IMR-90 (cell line): ENCODE results near the gene NDRG2. TPM values are rescaled to one million over a fixed set of nuclear protein-coding genes. Genes with fewer than 3 reads are reported as not detected.

Experiments
- ATAC-seq: fragments of 200-7000 bp; cut with Tn5 transposase; 2 replicates; pipeline ENCODE4 v1.9.1; 2020; ENCODE audit warnings: low read depth, mild to moderate bottlenecking, moderate library complexity
- BruUV-seq: library from RNA; stranded (reverse); fragments of 400-500 nt; replicated peaks from 2 replicates; lab custom pipeline; 2021; lab: Mats Ljungman, UMichigan
- CTCF ChIA-PET: fragments of 300-600 bp; formaldehyde crosslinking; extraction: SDS; loops from one replicate; lab custom pipeline; 2021; ENCODE audit warnings: antibody characterized with exemption; lab: Yijun Ruan, JAX
- POLR2A ChIA-PET: fragments of 300-600 bp; sonication (Branson Sonifier 250); formaldehyde crosslinking; loops from one replicate; lab custom pipeline; 2022; ENCODE audit warnings: antibody characterized with exemption; ENCODE audit not compliant: unreplicated experiment; lab: Charles Lee
- DNase-seq: peaks from one replicate; pipeline ENCODE4 v3.0.0; 2013
- H2AFZ ChIP-seq: replicated peaks from 2 replicates; pipeline ENCODE3; 2013; ENCODE audit warnings: low read length, mild to moderate bottlenecking; ENCODE audit not compliant: poor library complexity
- H2AK5ac ChIP-seq: 2 replicates; pipeline ENCODE4 v1.6.1; 2013; ENCODE audit warnings: low read depth, low read length, inconsistent platforms
- H2AK9ac ChIP-seq: replicated peaks from 2 replicates; pipeline ENCODE3; 2013; ENCODE audit warnings: mild to moderate bottlenecking, low read depth, low read length, moderate library complexity; ENCODE audit not compliant: poor library complexity
- H2BK120ac ChIP-seq: 2 replicates; pipeline ENCODE4 v1.6.1; 2013; ENCODE audit warnings: low read depth, low read length, inconsistent platforms
- H2BK15ac ChIP-seq: 3 replicates; pipeline ENCODE4 v1.6.1; 2013; ENCODE audit warnings: low read depth, low read length, inconsistent platforms
- H2BK20ac ChIP-seq: 2 replicates; pipeline ENCODE4 v1.6.1; 2013; ENCODE audit warnings: low read depth, mild to moderate bottlenecking, inconsistent platforms, low read length, moderate library complexity
- H2BK5ac ChIP-seq: 2 replicates; pipeline ENCODE4 v1.6.1; 2013; ENCODE audit warnings: mild to moderate bottlenecking, low read depth, low read length, inconsistent platforms; ENCODE audit not compliant: poor library complexity, severe bottlenecking
- H3K14ac ChIP-seq: replicated peaks from 2 replicates; pipeline ENCODE4 v1.6.1; 2013; ENCODE audit warnings: low read depth, low read length, inconsistent platforms
- H3K18ac ChIP-seq: 2 replicates; pipeline ENCODE4 v1.6.1; 2013; ENCODE audit warnings: low read depth, low read length, control low read depth
- H3K23ac ChIP-seq: 2 replicates; pipeline ENCODE4 v1.6.1; 2013; ENCODE audit warnings: low read depth, low read length, inconsistent platforms
- H3K27ac ChIP-seq: 2 replicates; pipeline ENCODE4 v1.5.1; 2013; ENCODE audit warnings: mild to moderate bottlenecking, control low read depth, low read length; ENCODE audit not compliant: insufficient read depth
- H3K27me3 ChIP-seq: 2 replicates; pipeline ENCODE4 v1.6.1; 2013; ENCODE audit warnings: low read length; ENCODE audit not compliant: control insufficient read depth, insufficient read depth
- H3K36me3 ChIP-seq: 2 replicates; pipeline ENCODE4 v1.6.1; 2013; ENCODE audit warnings: low read length, mixed read lengths; ENCODE audit not compliant: control insufficient read depth, insufficient read depth
- H3K4ac ChIP-seq: 2 replicates; pipeline ENCODE4 v1.6.1; 2013; ENCODE audit warnings: low read depth, low read length, inconsistent platforms
- H3K4me1 ChIP-seq: 2 replicates; pipeline ENCODE4 v1.6.1; 2013; ENCODE audit warnings: low read length, mixed read lengths; ENCODE audit not compliant: control insufficient read depth, insufficient read depth
- H3K4me2 ChIP-seq: 2 replicates; pipeline ENCODE4 v1.6.1; 2013; ENCODE audit warnings: low read depth, mild to moderate bottlenecking, control low read depth, low read length, moderate library complexity
- H3K4me3 ChIP-seq: 2 replicates; pipeline ENCODE4 v1.5.1; 2013; ENCODE audit warnings: low read depth, mild to moderate bottlenecking, control low read depth, low read length, moderate library complexity; ENCODE audit not compliant: insufficient read depth
- H3K56ac ChIP-seq: 2 replicates; pipeline ENCODE4 v1.6.1; 2013; ENCODE audit warnings: low read length, inconsistent platforms; ENCODE audit not compliant: insufficient read depth; ENCODE audit errors: extremely low read depth
- H3K79me1 ChIP-seq, 2 experiments: 2 replicates each; pipeline ENCODE4 v1.6.1; 2013; ENCODE audit warnings: low read length in 2 of 2, inconsistent platforms in 1 of 2, low read depth in 1 of 2
- H3K9ac ChIP-seq: 2 replicates; pipeline ENCODE4 v1.6.1; 2013; ENCODE audit warnings: low read depth, low read length, control low read depth
- H3K9me1 ChIP-seq: 2 replicates; pipeline ENCODE4 v1.6.1; 2013; ENCODE audit warnings: low read length, inconsistent platforms; ENCODE audit not compliant: insufficient read depth
- H3K9me3 ChIP-seq: 2 replicates; pipeline ENCODE4 v1.6.1; 2013; ENCODE audit warnings: low read length; ENCODE audit not compliant: control insufficient read depth, insufficient read depth
- H4K20me1 ChIP-seq: 2 replicates; pipeline ENCODE4 v1.6.1; 2013; ENCODE audit warnings: low read length, inconsistent platforms; ENCODE audit not compliant: insufficient read depth
- H4K5ac ChIP-seq: 2 replicates; pipeline ENCODE4 v1.6.1; 2013; ENCODE audit warnings: mild to moderate bottlenecking, low read depth, low read length, control low read depth
- H4K8ac ChIP-seq, 2 experiments: 2 replicates each; pipeline ENCODE4 v1.6.1; 2013; ENCODE audit warnings: low read depth in 2 of 2, low read length in 2 of 2, control low read depth in 1 of 2, inconsistent platforms in 1 of 2
- H4K91ac ChIP-seq: 2 replicates; pipeline ENCODE4 v1.6.1; 2013; ENCODE audit warnings: low read depth, low read length, inconsistent platforms; ENCODE audit not compliant: insufficient read depth
- CEBPB ChIP-seq: IDR thresholded peaks from 2 replicates; pipeline ENCODE4 v1.6.1; 2012; ENCODE audit warnings: low read depth, low read length, improper control_type of control experiment
- CTCF ChIP-seq: conservative IDR thresholded peaks from 2 replicates; pipeline ENCODE4 v1.5.1; 2012; ENCODE audit warnings: mild to moderate bottlenecking, low read depth, low read length, improper control_type of control experiment
- FOS ChIP-seq: fragments of 150-350 bp; IDR thresholded peaks from 2 replicates; pipeline ENCODE4 v1.6.1; 2016; ENCODE audit warnings: low read depth, low read length
- MAZ ChIP-seq: IDR thresholded peaks from 2 replicates; pipeline ENCODE4 v1.6.1; 2012; ENCODE audit warnings: low read depth, mild to moderate bottlenecking, low read length, improper control_type of control experiment, moderate library complexity, borderline replicate concordance
- WGBS, 2 experiments: methylation state at CpG; one replicate each; pipeline versions ENCODE4 v1.1.5 to v1.1.7; 2013; ENCODE audit warnings: missing lambda C conversion rate in 2 of 2; ENCODE audit not compliant: insufficient read length in 1 of 2; ENCODE audit errors: extremely low coverage in 2 of 2; 5-methylcytosine and 5-hydroxymethylcytosine counted together
- dilution Hi-C: fragments of 300-500 bp; cut with HindIII; formaldehyde crosslinking; loops from one replicate; pipeline ENCODE4 v1.14.3; 2018; ENCODE audit warnings: low sequenced_read_pairs; ENCODE audit not compliant: unreplicated experiment
- in situ Hi-C: fragments of 300-500 bp; cut with MboI; formaldehyde crosslinking; loops from 3 replicates; pipeline ENCODE4 v1.14.3; 2019; ENCODE audit warnings: low sequenced_read_pairs, inconsistent platforms, mixed read lengths
- intact Hi-C: fragments of 100-400 bp; cut with micrococcal nuclease; formaldehyde crosslinking; loops from 2 replicates; pipeline ENCODE4 v1.10.0; 2022
- polyA plus RNA-seq, 3 experiments: library from polyadenylated mRNA; depleted of rRNA; stranded (reverse); fragments of >200 nt; gene quantifications; 2 replicates each; pipeline ENCODE4 v1.2.3, GENCODE V29; 2012; ENCODE audit warnings: low replicate concordance in 1 of 3
- total RNA-seq: library from RNA; depleted of rRNA; stranded (reverse); fragments of >200 nt; gene quantifications from 2 replicates; pipeline ENCODE4 v1.2.3, GENCODE V29; 2012

NDRG2 gene
- total and polyA plus RNA-seq, 2 of the 4 experiments (the other 2 are of a cell fraction): 0.36 to 1.5 TPM

- H3K23ac ChIP-seq: no peak overlapping the region
- no peak overlapping the region for H3K56ac ChIP-seq
- no peak for TF ChIP-seq CEBPB
- TF ChIP-seq FOS: no peak
- no peak for TF ChIP-seq MAZ
- no peak for TF ChIP-seq CTCF
- H3K9ac ChIP-seq: no peak overlapping the region
- H2AFZ ChIP-seq: no peak overlapping the region
- in situ Hi-C loops (loop anchor here (5.0 kb wide), 1 partner anchor 85 kb away; the partner anchor contains the start of gene TMEM253), intact Hi-C loops (no loop called here), dilution Hi-C loops (no loop called here)
- H4K91ac ChIP-seq: no peak overlapping the region
- peaks cover 32% of the 10 kb centered on the region for H3K27me3 ChIP-seq
- no peak overlapping the region for H2BK120ac ChIP-seq
- no peaks in the 10 kb centered on the region for H3K79me1 ChIP-seq
- H2AK5ac ChIP-seq: no peak overlapping the region
- no peak overlapping the region for H4K5ac ChIP-seq
- BruUV-seq: no TSS peak
- H2BK5ac ChIP-seq: no peak overlapping the region
- H3K9me3 ChIP-seq: no peaks in the 10 kb centered on the region
- ChIA-PET CTCF (interaction anchor here (1.0 to 1.3 kb wide), 2 partner anchors 12 to 22 kb away, joined by 4 read pairs; no protein-coding TSS in a partner anchor), POLR2A (no interaction called here)
- H3K36me3 ChIP-seq: no peaks in the 10 kb centered on the region
- H3K27ac ChIP-seq: no peak overlapping the region
- H2AK9ac ChIP-seq: no peak overlapping the region
- no peak overlapping the region for H3K4me3 ChIP-seq
- DNase-seq: no peak
- H3K9me1 ChIP-seq: no peaks in the 10 kb centered on the region
- no peak overlapping the region for H2BK20ac ChIP-seq
- H4K20me1 ChIP-seq: no peaks in the 10 kb centered on the region
- H3K18ac ChIP-seq: no peak overlapping the region
- WGBS, 2 experiments: 93% methylated on average over 6 of the region's 28 CpGs; no CpG with 5 or more reads in 1 of the 2 experiments
- ATAC-seq: no peak
- no peak overlapping the region for H3K14ac ChIP-seq
- no peak overlapping the region for H3K4me2 ChIP-seq
- no peak overlapping the region for H3K4ac ChIP-seq
- no peaks in the 10 kb centered on the region for H3K4me1 ChIP-seq
- H2BK15ac ChIP-seq: no peak overlapping the region
- no peak overlapping the region for H4K8ac ChIP-seq
These were observed 7.2 kb downstream of the NDRG2 start for GRCh38 chr14:21017528-21018245.
